B cell (primary cell): ENCODE results near the gene PTER. TPM values are rescaled to one million over a fixed set of nuclear protein-coding genes. Genes with fewer than 3 reads are reported as not detected.

ENCODE experiments used
- ATAC-seq: fragments of 200-7000 bp; cut with Tn5 transposase; one replicate; pipeline ENCODE4 v1.10.0; 2021; ENCODE audit warnings: low read depth, mild to moderate bottlenecking, moderate number of reproducible peaks, moderate library complexity
- CTCF ChIA-PET: fragments of 350-600 bp; sonication (Branson Sonifier 250); formaldehyde crosslinking; loops from one replicate; lab custom pipeline; 2021; ENCODE audit warnings: antibody characterized with exemption, inconsistent platforms; lab: Charles Lee
- POLR2A ChIA-PET: fragments of 350-600 bp; sonication (Branson Sonifier 250); formaldehyde crosslinking; loops from one replicate; lab custom pipeline; 2021; ENCODE audit warnings: antibody characterized with exemption; lab: Charles Lee
- DNase-seq: peaks from one replicate; pipeline ENCODE4 v3.0.0; 2013
- H2AFZ ChIP-seq: 2 replicates; pipeline ENCODE4 v1.6.1; 2012; ENCODE audit warnings: mild to moderate bottlenecking, low read depth, low read length; ENCODE audit not compliant: insufficient read depth, poor library complexity, severe bottlenecking
- H3K27ac ChIP-seq, 2 donors: 1 replicate in 1 of 2; 2 replicates in 1 of 2; pipeline ENCODE4 v1.5.1; 2012 to 2013; ENCODE audit warnings: low read length in 2 of 2, mild to moderate bottlenecking in 2 of 2, moderate library complexity in 1 of 2
- H3K27me3 ChIP-seq, 4 experiments: fragments of 200-600 bp in 1 of 4; sonication (generic) in 1 of 4; replicated peaks in 1 of 4; 1 replicate in 2 of 4; 2 replicates in 2 of 4; pipeline versions ENCODE4 v1.6.1 to v1.7.0; 2013 to 2016; ENCODE audit warnings: low read length in 3 of 4, mild to moderate bottlenecking in 2 of 4, mixed read lengths in 1 of 4, moderate library complexity in 1 of 4; ENCODE audit not compliant: insufficient read depth in 4 of 4, control insufficient read depth in 3 of 4; ENCODE audit errors: control extremely low read depth in 1 of 4
- H3K36me3 ChIP-seq, 2 experiments: replicated peaks in 1 of 2; 1 replicate in 1 of 2; 2 replicates in 1 of 2; pipeline versions ENCODE4 v1.6.1 to v1.7.1; 2013; ENCODE audit warnings: low read length in 1 of 2; ENCODE audit not compliant: insufficient read depth in 2 of 2, control insufficient read depth in 1 of 2; ENCODE audit errors: control extremely low read depth in 1 of 2, extremely low read depth in 1 of 2
- H3K4me1 ChIP-seq, 2 donors: fragments of 200-600 bp in 1 of 2; sonication (generic) in 1 of 2; 1 replicate in 1 of 2; 2 replicates in 1 of 2; pipeline versions ENCODE4 v1.5.1 to v1.6.1; 2013 to 2017; ENCODE audit warnings: low read length in 2 of 2; ENCODE audit not compliant: control insufficient read depth in 2 of 2, insufficient read depth in 2 of 2
- H3K4me2 ChIP-seq: replicated peaks from 2 replicates; pipeline ENCODE3; 2012; ENCODE audit warnings: mild to moderate bottlenecking, low read depth, low read length; ENCODE audit not compliant: poor library complexity, severe bottlenecking
- H3K4me3 ChIP-seq, 5 experiments: fragments of 200-600 bp in 1 of 5; sonication (generic) in 1 of 5; 1 replicate in 3 of 5; 2 replicates in 2 of 5; pipeline versions ENCODE4 v1.5.1 to v1.7.0; 2011 to 2016; ENCODE audit warnings: low read length in 4 of 5, mild to moderate bottlenecking in 4 of 5, low read depth in 2 of 5, control low read depth in 1 of 5, moderate library complexity in 1 of 5; ENCODE audit not compliant: insufficient read depth in 1 of 5; ENCODE audit errors: control extremely low read depth in 1 of 5, extremely low read depth in 1 of 5
- H3K79me2 ChIP-seq: fragments of 200-600 bp; sonication (generic); one replicate; pipeline ENCODE4 v1.6.0; 2016; ENCODE audit warnings: low read length; ENCODE audit not compliant: control insufficient read depth, insufficient read depth
- H3K9ac ChIP-seq: fragments of 200-600 bp; sonication (generic); 2 replicates; pipeline ENCODE4 v1.6.1; 2017; ENCODE audit warnings: mild to moderate bottlenecking, low read length, moderate library complexity
- H3K9me3 ChIP-seq, 3 donors: one replicate each; pipeline versions ENCODE4 v1.6.1 to v1.7.1; 2013; ENCODE audit warnings: low read length in 2 of 3; ENCODE audit not compliant: control insufficient read depth in 2 of 3, insufficient read depth in 1 of 3; ENCODE audit errors: control extremely low read depth in 1 of 3
- H4K20me1 ChIP-seq: 2 replicates; pipeline ENCODE4 v1.6.0; 2012; ENCODE audit warnings: mild to moderate bottlenecking, low read length; ENCODE audit not compliant: insufficient read depth, control insufficient read depth, poor library complexity, severe bottlenecking
- H3K27ac Mint-ChIP-seq: one replicate; pipeline ENCODE4 v1.8.0; 2021; ENCODE audit warnings: mixed read lengths
- H3K27me3 Mint-ChIP-seq: one replicate; pipeline ENCODE4 v1.8.0; 2021; ENCODE audit warnings: mixed read lengths
- H3K4me1 Mint-ChIP-seq: one replicate; pipeline ENCODE4 v1.8.0; 2021; ENCODE audit warnings: mixed read lengths
- H3K4me3 Mint-ChIP-seq: one replicate; pipeline ENCODE4 v1.8.0; 2021; ENCODE audit warnings: mixed read lengths
- H3K9me3 Mint-ChIP-seq: one replicate; pipeline ENCODE4 v1.8.0; 2022; ENCODE audit warnings: mixed read lengths; ENCODE audit not compliant: insufficient read depth
- EZH2 ChIP-seq: IDR thresholded peaks from 2 replicates; pipeline ENCODE4 v1.6.1; 2012; ENCODE audit warnings: borderline replicate concordance, low read depth, mild to moderate bottlenecking, moderate library complexity, low read length; ENCODE audit not compliant: insufficient read depth, poor library complexity, severe bottlenecking
- WGBS: methylation state at CpG from one replicate; pipeline ENCODE4 v1.1.5; 2013; ENCODE audit warnings: missing lambda C conversion rate; ENCODE audit not compliant: insufficient coverage; 5-methylcytosine and 5-hydroxymethylcytosine counted together
- intact Hi-C: fragments of 100-400 bp; cut with micrococcal nuclease; formaldehyde crosslinking; loops from one replicate; pipeline ENCODE4 v1.10.0; 2022
- polyA plus RNA-seq: library from polyadenylated mRNA; depleted of rRNA; stranded (reverse); fragments of >200 nt; gene quantifications from 2 replicates; pipeline ENCODE4 v1.2.3, GENCODE V29; 2012
- total RNA-seq, 2 donors: library from RNA; stranded (reverse); fragments of 120-200 nt in 1 of 2; gene quantifications; 1 replicate in 1 of 2; 2 replicates in 1 of 2; pipeline versions ENCODE4 v1.2.3 to v1.2.4, GENCODE V29; 2013 to 2022
- TF ChIP-seq, protein P1 (sequence below): fragments of 200-600 bp; IDR thresholded peaks from one replicate; pipeline ENCODE4 v1.8.0; 2022; ENCODE audit warnings: antibody characterized with exemption, mild to moderate bottlenecking

The PTER gene
- total and polyA plus RNA-seq, 2 donors (not counting 1 experiment from before 2014, with no cell fraction given) = 7.4 to 18.6 TPM

DNA sequence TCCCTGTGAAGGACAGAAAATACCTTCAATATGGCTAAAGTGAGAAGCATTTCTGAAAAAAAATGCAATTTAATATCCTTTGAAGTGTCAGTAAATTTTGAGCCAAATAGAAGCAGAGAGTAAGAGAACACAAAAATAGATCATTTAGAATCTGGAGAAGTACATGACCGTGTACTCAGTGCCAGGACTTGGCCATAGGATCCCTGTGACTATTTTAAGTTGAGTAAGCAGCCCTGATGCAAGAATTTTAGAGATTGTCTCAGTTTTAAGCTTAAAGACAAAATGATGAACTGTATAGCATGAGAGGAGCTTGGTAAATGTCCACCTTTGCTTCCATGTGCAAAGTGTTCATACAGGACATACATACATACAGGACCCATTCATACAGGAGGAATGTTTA lies 2.5 kb downstream of the PTER start:
- peaks cover 20 to 26% of the 10 kb centered on the region in 2 donors for H3K4me1 ChIP-seq
- Mint-ChIP-seq H3K4me3 (peak overlapping the region; percentile 48), H3K27me3 (peaks cover under 1% of the 10 kb centered on the region), H3K27ac (no peak overlapping the region), H3K4me1 (peaks cover 49% of the 10 kb centered on the region), H3K9me3 (no peaks in the 10 kb centered on the region)
- WGBS = 100% methylated on average over 1 of the region's 1 CpG
- peaks cover 22% of the 10 kb centered on the region for H4K20me1 ChIP-seq
- TF ChIP-seq, protein P1, sequence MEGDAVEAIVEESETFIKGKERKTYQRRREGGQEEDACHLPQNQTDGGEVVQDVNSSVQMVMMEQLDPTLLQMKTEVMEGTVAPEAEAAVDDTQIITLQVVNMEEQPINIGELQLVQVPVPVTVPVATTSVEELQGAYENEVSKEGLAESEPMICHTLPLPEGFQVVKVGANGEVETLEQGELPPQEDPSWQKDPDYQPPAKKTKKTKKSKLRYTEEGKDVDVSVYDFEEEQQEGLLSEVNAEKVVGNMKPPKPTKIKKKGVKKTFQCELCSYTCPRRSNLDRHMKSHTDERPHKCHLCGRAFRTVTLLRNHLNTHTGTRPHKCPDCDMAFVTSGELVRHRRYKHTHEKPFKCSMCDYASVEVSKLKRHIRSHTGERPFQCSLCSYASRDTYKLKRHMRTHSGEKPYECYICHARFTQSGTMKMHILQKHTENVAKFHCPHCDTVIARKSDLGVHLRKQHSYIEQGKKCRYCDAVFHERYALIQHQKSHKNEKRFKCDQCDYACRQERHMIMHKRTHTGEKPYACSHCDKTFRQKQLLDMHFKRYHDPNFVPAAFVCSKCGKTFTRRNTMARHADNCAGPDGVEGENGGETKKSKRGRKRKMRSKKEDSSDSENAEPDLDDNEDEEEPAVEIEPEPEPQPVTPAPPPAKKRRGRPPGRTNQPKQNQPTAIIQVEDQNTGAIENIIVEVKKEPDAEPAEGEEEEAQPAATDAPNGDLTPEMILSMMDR = no peak
- TF ChIP-seq EZH2 = no peak
- no peaks in the 10 kb centered on the region for H3K9me3 ChIP-seq
- H3K36me3 ChIP-seq = peaks cover 0 to 6% of the 10 kb centered on the region in 2 experiments
- H3K27me3 ChIP-seq = no peaks in the 10 kb centered on the region
- no peak overlapping the region for H2AFZ ChIP-seq
- H3K4me3 ChIP-seq = no peak overlapping the region
- H3K9ac ChIP-seq = no peak overlapping the region
- H3K27ac ChIP-seq = no peak overlapping the region
- CTCF ChIA-PET = no interaction called here
- intact Hi-C loops = loop anchor here (10.0 kb wide), 1 partner anchor 796 kb away; no protein-coding TSS in a partner anchor
- H3K79me2 ChIP-seq = peaks cover 56% of the 10 kb centered on the region
- H3K4me2 ChIP-seq = peak overlapping the region; percentile 91
- no peak for ATAC-seq
- DNase-seq = no peak
- POLR2A ChIA-PET = no interaction called here

DNA sequence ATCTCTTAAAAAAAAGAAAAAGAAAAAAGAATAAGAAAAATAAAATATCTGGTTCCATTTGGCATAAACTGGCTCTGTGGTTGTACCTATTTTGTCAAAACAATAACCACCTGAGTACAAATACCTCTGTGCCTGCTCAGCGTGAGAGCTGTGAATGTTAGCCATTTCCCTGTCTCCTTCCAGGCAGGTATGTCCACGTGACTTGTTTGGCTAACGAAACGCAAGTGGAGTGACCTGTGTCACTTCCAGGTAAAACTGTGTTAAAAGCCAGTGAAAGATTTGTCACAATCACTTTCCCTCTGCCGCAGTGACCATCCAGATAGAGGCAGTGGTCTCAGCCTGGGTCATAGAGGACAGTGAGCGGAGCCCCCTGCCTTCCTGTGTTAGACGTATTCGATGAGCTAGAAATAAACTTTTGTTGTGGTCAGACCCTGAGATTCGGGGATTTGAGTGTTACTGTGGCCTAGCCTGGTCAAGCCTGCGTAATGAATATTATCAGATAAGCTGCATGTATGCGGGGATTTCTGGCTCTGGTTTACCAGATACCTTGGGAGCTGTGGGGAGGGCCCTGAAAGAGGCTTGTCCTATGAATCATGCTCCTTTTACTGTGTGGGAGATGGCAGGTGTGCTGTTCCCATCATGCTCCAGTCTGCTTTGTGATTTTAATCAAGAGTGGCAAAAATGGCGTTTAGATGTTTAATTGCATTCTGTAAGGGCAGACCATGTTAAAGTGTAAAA lies 3.8 kb downstream of the PTER start:
- H3K4me3 Mint-ChIP-seq = peak overlapping the region; percentile 17
- Histone ChIP-seq H3K36me3 (peaks cover 0 to 8% of the 10 kb centered on the region in 2 experiments), H3K27ac (no peak overlapping the region), H3K9ac (no peak overlapping the region), H3K9me3 (no peaks in the 10 kb centered on the region), H2AFZ (no peak overlapping the region), H3K4me1 (peaks cover 20 to 26% of the 10 kb centered on the region in 2 donors), H3K79me2 (peaks cover 61% of the 10 kb centered on the region), H3K27me3 (no peaks in the 10 kb centered on the region), H3K4me3 (no peak overlapping the region), H4K20me1 (peaks cover 28% of the 10 kb centered on the region), H3K4me2 (no peak overlapping the region)
- WGBS = 89% methylated on average over 11 of the region's 12 CpGs
- no peak for ATAC-seq
- no peak for DNase-seq
- ChIA-PET POLR2A (no interaction called here), CTCF (no interaction called here)
- H3K27me3 Mint-ChIP-seq = no peaks in the 10 kb centered on the region
- intact Hi-C loops = no loop called here
- TF ChIP-seq, protein P1 = no peak
- no peak for TF ChIP-seq EZH2
- no peaks in the 10 kb centered on the region for H3K9me3 Mint-ChIP-seq
- H3K4me1 Mint-ChIP-seq = peaks cover 49% of the 10 kb centered on the region
- H3K27ac Mint-ChIP-seq = no peak overlapping the region
